ENCODE measurements around the gene CSF3.

CSF3 gene

DNA sequence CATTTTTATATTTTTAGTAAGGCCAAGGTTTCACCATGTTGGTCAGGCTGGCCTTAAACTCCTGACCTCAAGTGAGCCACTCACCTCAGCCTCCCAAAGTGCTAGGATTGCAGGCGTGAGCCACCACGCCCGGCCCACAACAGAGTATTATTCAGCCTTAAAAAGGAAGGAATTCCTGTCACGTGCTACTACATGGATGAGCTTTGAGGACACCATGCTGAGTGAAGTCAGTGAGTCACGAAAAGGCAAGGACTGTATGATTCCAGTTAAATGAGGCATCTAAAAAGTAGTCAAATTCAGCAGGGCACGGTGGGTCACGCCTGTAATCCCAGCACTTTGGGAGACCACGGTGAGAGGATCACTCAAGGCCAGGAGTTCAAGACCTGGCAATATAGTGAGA, 9.7 kb downstream of the CSF3 start:
- no peak for DNase-seq (ENCODE audit: low spot score)

- no peak for DNase-seq (ENCODE audit: low spot score)
Observed at GRCh38 chr17:40025559-40025958, 10.3 kb downstream of the CSF3 start.

DNA sequence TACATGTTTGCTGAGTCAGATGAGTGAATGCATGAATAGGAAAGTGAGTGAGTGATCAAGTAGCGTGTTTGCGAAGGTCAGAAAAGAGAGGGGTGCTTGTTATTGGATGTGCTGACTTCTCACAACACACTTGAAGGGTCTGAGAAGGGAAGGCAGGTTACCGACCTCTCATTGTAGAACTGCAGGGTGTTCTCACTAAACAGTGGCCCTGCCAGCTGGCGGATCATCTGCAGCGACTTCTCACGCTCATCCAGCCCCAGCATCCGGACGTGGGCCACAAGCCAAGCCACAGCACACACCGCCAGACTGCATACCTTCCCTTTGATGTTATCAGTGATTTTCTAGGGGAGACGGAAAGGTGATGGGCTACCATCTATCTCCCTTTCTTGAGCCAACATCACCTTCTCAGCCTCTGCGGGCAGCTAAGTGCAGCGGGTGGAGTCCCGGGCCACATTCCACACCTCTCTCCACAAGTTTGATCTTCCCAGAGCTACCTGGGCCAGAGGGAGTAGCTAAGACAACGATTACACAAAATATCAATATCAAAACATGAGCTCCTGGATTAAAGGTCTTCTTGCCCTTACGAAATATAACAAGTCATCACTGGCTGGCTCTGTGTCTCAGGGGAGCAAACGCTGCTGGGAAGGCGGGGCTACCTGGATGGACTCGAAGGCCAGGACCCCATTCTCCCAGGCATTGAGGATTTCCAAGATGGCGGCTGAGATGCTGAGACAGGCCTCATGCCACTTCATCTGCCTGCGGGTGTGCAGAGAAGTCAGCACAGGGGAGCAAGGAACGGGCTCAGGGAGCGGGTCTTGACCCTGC, 11.0 kb downstream of the CSF3 start:
- peak; percentile 22 for DNase-seq (ENCODE audit: low spot score)

DNA sequence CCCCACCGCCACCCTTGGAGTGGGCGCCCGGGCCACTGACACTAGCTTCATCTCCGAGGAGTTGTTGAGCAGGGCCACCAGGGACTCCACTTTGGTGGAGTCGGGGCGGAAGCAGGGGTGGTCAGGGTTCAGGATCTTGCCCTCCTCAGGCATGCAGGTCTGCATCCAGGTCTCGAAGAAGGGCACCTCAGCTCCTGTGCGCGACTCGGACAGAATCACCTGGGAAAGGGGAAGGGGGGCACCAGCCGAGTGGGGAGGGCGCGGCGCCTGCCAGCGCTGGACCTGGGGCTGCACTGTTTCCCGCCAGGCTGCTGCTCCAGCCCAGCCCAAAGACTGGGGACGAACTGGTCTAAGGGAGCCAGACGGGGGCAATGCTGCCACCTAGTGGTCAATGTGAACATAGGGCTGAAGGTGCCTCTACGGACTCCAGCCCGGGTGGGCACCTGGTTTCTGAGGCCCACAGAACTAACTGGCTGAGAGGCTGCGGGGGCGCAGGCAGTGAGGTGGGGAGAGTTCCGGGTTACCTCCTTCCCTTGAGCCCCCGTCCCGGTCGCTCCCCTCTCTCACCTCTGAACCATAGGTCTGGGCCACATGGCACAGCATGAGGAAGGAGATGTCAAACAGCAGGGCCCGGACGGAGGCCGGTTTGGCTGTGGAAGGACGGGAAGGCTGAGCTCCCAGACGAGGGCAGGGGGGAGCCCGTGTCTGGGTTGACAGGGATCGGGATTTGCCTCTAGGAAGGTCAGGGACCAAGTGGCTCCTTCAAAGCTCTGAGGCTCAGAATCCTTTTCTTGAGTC, 11.8 kb downstream of the CSF3 start:
- DNase-seq (ENCODE audit: low spot score), result peak; percentile 81

DNA sequence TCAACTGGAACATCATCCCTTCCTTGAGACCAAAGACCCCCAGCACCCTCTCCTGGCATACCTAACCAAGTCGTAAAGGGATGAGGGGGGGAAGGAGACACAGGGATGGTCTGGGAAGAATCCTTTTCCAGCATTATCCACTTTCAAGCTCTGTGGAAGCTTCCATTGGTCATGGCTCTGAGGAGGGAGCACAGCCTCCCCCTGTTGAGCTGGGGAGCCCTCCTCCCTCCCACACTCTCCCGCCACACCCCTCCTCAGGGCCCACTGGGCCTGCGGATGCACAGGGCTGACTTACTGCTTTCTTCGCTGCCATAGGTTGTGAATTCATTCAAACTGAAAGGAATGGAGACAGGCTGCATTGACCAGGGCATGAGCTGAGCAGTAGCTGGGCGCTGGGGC, 12.4 kb downstream of the CSF3 start:
- no peak for DNase-seq (ENCODE audit: low spot score)

GRCh38 chr17:40028595-40028994, 13.4 kb downstream of the CSF3 start:
- DNase-seq (ENCODE audit: low spot score), result no peak

GRCh38 chr17:40031706-40032105, 16.5 kb downstream of the CSF3 start:
- no peak for DNase-seq (ENCODE audit: low spot score)

DNA sequence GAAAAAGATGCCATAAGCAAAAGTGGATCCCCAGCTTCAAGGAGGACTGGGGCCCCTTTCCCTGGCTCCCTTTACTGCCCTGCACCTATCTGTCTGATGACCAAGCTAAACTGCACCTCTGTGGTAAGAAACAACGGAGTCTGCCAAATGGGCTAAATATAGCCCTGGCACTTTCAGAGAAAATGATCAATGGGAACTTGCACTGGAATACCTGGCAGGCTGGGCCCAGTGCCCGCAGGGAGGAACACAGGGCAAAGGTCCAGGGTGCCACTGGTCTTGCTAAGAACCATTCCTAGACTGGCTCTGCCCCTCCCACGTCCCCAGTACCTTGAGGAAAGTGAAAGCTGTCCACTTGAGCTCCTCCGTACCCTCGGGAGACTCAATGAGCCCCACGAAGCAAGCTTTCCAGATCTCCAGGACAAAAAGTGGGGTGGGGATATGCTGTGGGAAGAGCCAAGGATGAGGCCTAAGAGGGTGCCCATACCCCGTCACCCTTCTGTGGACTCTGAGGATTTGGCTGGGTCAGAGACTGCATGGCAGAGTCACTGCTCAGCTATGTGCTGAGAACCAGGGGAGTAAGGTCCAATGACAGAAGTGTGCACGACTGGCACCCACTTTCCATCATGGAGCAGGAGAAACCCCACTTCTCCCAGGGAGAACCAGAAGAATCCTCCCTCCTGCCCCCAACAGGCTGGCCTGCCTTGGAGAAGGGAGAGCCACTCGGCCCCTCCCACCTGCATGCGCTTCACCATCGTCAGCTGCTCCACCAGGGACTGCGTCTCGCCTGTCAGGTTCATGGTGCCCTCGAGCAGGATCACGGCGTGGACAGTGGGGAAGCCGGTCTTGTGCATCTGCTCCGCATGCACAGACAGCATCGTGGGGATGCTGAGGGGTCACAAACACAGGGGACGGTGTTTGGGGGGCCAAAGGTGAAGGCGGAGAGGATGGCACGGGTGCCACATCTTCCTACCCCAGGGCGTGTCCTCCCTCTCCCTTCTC, 17.4 kb downstream of the CSF3 start:
- DNase-seq (ENCODE audit: low spot score), result no peak

DNA sequence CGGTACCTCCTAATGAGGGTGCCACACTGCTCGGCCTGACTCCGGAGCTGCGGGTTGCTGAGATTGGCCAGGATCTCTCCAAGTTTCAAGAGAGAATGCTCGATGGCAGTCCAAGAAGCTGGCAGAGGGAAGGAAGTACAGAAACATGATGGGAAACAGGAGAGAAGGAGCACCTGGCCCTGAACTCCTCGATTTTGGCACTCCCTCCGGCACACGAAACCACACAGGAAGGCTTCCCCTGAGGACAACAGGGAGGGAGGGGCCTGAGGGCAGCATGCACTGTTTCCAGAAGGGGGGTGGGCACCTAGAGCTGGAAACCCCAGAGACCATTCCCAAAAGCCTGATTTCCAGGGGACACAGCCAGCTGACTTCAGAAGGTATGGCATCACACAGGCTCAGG, 18.1 kb downstream of the CSF3 start:
- DNase-seq (ENCODE audit: low spot score), result no peak

DNA sequence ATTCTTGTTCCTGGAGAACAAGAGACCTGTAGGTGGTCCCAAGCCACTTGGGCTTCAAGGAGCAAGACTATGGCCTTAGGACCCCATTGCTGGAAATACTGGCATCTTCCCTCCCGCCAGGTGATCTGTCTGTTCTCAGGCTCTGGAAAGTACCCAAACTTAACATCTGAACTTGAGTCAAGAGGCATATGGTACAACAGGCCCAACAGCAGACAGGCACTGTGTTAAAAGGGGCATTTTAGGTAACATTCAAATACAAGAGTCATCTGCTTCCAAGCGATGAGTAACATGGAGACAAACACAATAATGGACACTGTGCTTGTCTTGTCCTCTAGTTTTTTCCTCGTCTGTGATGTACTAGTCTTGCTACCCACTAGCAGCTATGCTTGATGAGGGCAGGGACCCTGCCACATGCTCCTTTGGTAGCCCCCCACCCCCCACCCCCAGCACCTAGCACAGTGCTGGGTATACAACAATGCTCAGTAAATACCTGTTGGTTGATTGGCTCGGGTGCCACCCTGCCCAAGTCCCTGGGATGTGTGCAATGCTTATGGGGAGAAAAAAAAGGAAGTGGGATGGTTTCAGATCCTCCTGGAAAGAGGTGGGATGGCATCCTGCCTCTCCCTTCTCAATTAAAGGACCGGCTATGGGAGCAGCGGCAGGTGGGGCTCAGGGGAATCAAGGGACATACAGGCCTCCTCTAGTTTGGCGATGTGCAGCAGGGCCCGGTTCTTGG, 19.4 kb downstream of the CSF3 start:
- DNase-seq (ENCODE audit: low spot score), result no peak

DNA sequence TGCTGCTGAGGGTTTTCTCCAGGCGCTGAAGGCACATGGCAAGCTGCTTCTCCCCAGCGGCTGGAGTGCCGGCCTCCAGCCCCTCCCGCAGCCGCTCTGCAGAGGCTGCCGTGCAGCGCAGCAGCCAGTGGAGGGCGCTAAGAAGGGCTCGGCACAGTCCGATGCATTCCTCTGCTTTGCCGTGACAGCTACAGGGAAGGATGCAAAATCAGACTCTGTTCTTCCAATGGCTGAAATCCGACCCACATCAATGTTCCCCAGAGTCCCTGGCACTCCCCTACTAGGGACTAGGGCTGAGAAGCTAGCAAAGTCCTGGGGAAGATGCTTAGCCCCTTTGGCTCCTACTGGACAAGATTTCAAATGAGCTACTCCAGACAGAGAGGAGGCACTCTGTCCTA, 19.9 kb downstream of the CSF3 start:
- no peak for DNase-seq (ENCODE audit: low spot score)

DNA sequence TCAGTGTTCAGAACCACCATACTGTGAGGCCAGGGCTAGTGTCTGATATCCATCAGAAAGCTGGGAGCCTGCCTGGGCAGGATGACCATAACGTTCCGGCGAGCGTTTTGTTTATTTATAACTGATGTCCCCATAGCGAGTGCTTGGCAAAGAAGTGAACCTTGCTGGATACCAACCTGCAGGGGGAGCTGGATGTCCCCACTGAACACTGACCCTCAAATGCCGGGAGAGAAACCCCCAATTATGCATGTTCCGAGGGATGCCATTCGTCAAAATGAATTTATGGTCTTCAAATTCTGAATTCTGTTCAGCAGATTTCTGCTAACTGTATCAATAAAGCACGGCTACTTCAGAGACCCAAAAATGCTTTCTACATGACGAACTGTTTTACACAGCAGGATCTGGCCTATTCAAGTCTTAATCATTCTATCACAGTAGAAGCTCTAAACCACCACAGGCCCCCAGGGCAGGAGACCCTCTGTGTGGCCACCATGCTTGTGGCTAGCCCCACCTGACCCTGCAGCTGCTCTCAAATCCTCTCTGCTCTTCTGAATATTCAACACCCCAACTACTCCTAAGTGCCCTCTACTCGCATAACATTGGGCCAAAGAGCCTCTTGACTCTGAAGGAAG, 23.8 kb downstream of the CSF3 start:
- no peak for DNase-seq (ENCODE audit: low spot score)

DNA sequence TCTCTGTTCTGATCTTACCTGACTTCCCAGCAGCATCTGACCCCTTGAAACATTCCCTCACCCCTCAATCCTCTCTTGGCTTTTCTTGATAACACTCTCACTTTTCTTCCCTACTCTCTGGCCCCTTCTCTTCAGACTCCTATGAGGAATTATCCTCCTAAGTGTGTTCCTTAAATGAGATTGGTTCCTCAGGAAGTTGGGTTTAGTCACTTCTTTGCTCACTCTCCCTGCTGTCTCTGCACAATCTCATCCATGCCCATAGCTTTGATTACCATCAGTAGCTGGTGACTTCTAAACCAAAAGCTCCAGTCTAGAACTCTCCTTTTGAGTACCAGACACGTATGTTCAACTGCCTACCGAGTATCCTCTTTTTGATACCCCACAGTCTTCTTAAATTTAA, 26.0 kb downstream of the CSF3 start:
- DNase-seq (ENCODE audit: low spot score), result no peak

DNA sequence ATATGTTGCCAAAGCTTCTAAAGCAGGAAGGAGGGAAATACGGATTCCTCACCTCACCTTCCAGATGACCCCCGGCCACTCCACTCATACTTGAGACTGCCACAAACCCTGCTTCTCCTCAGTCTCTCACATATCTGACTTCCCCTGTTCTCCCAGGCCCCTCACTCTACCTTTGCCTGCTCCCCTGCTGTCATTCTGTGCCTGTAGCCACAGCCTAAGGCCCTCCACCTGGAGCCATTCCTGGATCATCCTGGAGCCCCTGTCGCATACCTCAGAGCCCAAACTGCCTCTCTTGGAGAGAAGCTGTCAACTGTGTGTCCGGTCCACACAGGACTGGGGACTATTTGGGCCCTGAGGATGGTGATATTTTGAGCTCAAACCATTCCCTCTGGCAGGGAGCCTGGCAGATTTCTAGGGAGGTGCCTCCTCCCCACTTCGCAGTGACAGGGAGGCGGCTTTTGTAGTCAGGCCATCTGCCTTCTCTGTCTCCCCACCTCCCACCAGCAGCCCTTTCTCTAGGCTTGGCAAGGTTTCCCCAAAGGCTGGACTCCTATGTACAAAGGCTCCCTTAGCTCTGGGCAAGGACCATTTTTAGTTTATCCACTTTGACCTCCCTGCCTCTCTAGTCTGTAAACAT, 41.3 kb downstream of the CSF3 start:
- no peak for DNase-seq (ENCODE audit: low spot score)

GRCh38 chr17:40058186-40058784, 43.0 kb downstream of the CSF3 start:
- DNase-seq (ENCODE audit: low spot score), result no peak

DNA sequence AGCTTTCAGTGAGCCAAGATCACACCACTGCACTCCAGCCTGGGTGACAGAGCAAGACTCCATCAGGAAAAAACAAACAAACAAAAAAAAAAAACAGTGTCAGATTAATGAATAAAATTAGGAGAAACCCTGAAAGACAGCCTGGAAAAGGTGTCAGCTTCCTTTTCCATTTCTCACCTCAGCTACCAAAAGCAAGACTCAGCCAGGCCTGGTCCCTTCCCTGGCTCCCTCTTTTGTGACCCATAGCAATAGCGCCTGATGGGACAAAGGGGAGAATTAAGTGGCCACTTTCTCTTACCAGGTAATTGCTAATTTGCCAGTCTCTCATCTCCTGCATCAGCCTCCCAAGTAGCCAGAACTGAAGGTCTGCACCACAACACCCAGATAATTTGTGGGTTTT, 43.6 kb downstream of the CSF3 start:
- DNase-seq (ENCODE audit: low spot score), result no peak

- no peak for DNase-seq (ENCODE audit: low spot score)
Observed at GRCh38 chr17:40059729-40060475, 44.7 kb downstream of the CSF3 start.

DNA sequence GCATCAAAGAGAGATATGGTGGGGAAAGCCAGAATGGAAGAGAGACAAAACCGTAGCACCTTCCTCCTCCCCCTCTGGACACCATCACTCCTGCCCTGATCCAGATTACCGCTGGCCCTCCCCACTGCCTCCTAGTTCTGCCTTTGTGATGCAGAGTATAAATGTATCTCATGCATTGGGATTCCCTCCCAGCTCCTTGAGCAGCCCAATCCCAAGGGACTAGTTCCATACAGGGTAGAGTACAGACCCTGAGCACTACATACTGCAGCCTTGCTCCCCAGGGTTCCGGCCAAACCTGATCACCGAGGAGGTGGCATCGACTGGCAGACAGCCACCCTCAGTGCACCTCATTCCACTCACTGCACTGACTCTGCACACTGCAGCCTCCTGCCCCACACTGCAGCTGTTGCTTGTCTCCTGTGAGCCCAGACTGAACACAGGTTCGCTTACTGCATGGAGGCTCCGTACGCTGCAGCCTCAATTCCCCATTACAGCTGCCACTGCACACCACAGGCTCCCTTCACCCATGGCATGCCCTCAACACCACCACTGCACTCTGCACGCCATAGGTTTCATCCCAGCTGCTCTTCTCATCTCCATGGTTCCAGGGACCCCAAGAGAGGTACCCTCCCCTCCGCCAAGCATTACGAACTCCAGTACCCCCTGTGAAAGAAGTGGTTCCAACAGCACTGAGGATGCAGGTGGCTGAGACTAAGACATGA, 45.8 kb downstream of the CSF3 start:
- no peak for DNase-seq (ENCODE audit: low spot score)

DNA sequence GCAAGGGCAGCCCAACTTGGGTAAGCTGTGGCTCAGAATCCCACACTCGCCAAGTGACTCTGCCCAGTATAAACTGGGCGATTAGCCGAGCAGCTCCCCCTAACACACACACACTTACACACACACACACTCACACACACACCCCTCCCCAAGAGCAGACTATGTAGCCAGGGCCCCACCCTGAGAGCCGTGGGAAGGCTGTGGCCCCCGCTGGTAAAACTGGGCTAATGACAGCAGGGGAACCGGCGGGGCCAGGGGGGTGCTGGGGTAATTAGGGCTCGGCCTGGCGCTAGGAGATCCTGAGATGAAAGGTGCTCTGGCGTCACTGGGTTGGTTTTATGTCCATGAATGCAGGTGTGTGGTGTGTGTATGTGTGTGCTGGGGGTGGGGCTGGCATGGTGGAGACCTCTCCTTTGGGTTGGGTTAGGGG, 46.4 kb downstream of the CSF3 start:
- no peak for DNase-seq (ENCODE audit: low spot score)

Measured in activated CD4-positive, alpha-beta T cell treated with anti-CD3 and anti-CD28 coated beads, Interleukin-2, Interleukin-4, amounts not matched to agents 100 ng/mL and 50 ng/mL, durations not matched to agents 16 hours and 8 hours (primary cell).